ENCODE results near the gene BTBD9. TPM values are rescaled to one million over a fixed set of nuclear protein-coding genes. Genes with fewer than 3 reads are reported as not detected.

The BTBD9 gene
- total RNA-seq, 2 donors from 2014 or later, result 15.3 to 23.6 TPM

DNA sequence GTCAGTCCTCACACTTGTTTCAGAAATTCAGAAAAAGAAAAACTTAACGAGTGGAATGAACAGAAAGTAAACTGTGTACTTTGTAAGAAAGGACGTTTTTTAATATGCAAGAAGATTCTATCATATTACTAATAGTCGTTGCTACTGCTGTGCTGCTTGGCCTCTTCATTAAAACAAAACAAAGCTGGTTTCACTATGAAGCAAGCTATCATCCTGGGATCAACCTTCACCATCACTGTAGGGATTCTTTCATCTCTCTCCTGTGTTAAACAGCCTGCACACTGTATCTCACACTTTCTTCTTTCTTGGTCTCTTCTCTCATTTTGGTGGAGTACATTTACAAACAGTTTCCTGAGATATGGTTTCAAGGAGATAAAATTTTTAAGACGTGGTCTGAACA lies 284.2 kb downstream of the BTBD9 start:
- no peaks in the 10 kb centered on the region for H3K9me3 ChIP-seq
- intact Hi-C loops (cut with DNase I), result no loop called here
- no peak overlapping the region for H3K27ac ChIP-seq
- H3K36me3 ChIP-seq, result no peaks in the 10 kb centered on the region
- H3K4me1 ChIP-seq, result no peaks in the 10 kb centered on the region
- H3K27me3 ChIP-seq, result no peaks in the 10 kb centered on the region
- no peak for TF ChIP-seq CTCF (IDR thresholded peaks at IDR 0.05)
- DNase-seq, result no peak
- H3K9ac ChIP-seq (ENCODE audit: low read depth in 2 of 2, low read length in 2 of 2), result no peak overlapping the region
- H3K4me3 ChIP-seq, result no peak overlapping the region

DNA sequence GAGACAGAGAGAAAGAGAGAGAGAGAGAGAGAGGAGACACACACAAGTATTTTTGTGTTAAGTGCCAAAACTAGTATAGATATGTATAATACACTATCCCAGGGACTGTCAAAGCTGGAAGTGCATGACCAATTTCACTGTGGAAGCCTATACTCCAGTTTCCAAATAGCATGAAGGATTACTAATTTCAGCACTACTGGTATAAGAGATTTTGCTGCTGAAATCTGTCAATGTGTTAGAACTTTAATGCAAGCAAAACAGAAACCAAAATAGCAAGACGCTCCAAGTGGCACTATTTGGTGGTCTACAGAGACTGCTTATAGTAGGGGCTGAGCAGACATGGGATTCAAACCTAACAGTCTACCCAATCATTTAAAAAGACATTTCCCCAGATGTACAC lies 284.8 kb downstream of the BTBD9 start:
- Histone ChIP-seq H3K27ac (no peak overlapping the region), H3K4me3 (no peak overlapping the region), H3K27me3 (no peaks in the 10 kb centered on the region), H3K9ac (ENCODE audit: low read depth in 2 of 2, low read length in 2 of 2) (no peak overlapping the region), H3K36me3 (no peaks in the 10 kb centered on the region), H3K4me1 (no peaks in the 10 kb centered on the region), H3K9me3 (no peaks in the 10 kb centered on the region)
- intact Hi-C loops (cut with DNase I), result no loop called here
- no peak for DNase-seq
- TF ChIP-seq CTCF (IDR thresholded peaks at IDR 0.05), result no peak

GRCh38 chr6:38354037-38354381 lies 285.7 kb downstream of the BTBD9 start:
- no peaks in the 10 kb centered on the region for H3K36me3 ChIP-seq
- H3K9ac ChIP-seq (ENCODE audit: low read depth in 2 of 2, low read length in 2 of 2), result no peak overlapping the region
- DNase-seq, result no peak
- intact Hi-C loops (cut with DNase I), result no loop called here
- no peaks in the 10 kb centered on the region for H3K4me1 ChIP-seq
- H3K27me3 ChIP-seq, result no peaks in the 10 kb centered on the region
- H3K4me3 ChIP-seq, result no peak overlapping the region
- TF ChIP-seq CTCF (IDR thresholded peaks at IDR 0.05), result no peak
- H3K9me3 ChIP-seq, result no peaks in the 10 kb centered on the region
- H3K27ac ChIP-seq, result no peak overlapping the region

DNA sequence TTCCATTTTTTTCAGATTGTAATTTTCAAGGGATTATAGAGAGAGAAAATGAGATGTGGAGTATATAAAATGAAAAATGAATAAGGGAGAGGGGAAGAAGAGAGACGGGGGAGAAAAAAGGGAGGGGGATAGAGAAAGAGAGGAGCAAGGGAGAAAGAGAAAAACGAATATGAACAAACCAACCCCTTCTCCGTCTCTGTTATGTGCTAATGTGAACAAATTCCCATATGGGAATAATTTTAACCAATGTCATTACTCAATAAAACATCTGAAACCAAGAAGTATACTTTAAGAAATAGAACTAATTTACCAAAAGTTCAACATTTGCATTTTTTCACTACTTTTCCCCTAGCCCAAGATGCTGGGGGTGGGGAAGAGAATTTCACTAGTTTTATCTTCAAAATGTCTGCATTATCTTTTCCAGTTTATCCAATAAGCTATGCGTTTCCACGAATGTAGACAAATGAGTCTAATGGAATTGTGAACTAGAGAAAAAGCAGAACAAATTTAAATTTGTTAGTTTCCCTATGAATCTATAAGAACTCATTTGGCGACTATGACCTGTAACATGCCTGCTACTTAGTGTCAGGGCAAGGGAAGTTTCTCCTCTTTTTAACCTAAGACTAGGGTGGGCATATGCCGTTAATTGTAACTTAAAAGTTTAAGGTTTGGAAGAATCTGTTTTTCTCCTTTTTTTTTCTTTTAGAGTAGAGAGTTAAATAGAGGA lies 286.3 kb downstream of the BTBD9 start:
- Histone ChIP-seq H3K9me3 (no peaks in the 10 kb centered on the region), H3K27me3 (no peaks in the 10 kb centered on the region), H3K4me3 (no peak overlapping the region), H3K4me1 (no peaks in the 10 kb centered on the region), H3K9ac (ENCODE audit: low read depth in 2 of 2, low read length in 2 of 2) (no peak overlapping the region), H3K36me3 (no peaks in the 10 kb centered on the region), H3K27ac (no peak overlapping the region)
- no peak for TF ChIP-seq CTCF (IDR thresholded peaks at IDR 0.05)
- intact Hi-C loops (cut with DNase I), result no loop called here
- DNase-seq, result no peak

GRCh38 chr6:38352636-38353035 lies 287.1 kb downstream of the BTBD9 start:
- Histone ChIP-seq H3K9me3 (no peaks in the 10 kb centered on the region), H3K27ac (no peak overlapping the region), H3K4me3 (no peak overlapping the region), H3K36me3 (no peaks in the 10 kb centered on the region), H3K9ac (ENCODE audit: low read depth in 2 of 2, low read length in 2 of 2) (no peak overlapping the region), H3K27me3 (no peaks in the 10 kb centered on the region), H3K4me1 (no peaks in the 10 kb centered on the region)
- intact Hi-C loops (cut with DNase I), result no loop called here
- no peak for TF ChIP-seq CTCF (IDR thresholded peaks at IDR 0.05)
- no peak for DNase-seq

All from colonic mucosa (tissue), 4 donors.